B cell (primary cell): ENCODE measurements around the gene NPY4R.
"Not testable (repeated sequence)": the region's sequence is repeated elsewhere in the genome, so short reads cannot be mapped to it uniquely, and the experiment has no call there.

Source experiments
- CTCF ChIP-seq: fragments of 200-600 bp; IDR thresholded peaks from one replicate; pipeline ENCODE4 v1.8.0; 2022; ENCODE audit warnings: antibody characterized with exemption, mild to moderate bottlenecking
- EZH2 ChIP-seq: IDR thresholded peaks from 2 replicates; pipeline ENCODE4 v1.6.1; 2012; ENCODE audit warnings: borderline replicate concordance, low read depth, mild to moderate bottlenecking, moderate library complexity, low read length; ENCODE audit not compliant: insufficient read depth, poor library complexity, severe bottlenecking

DNA sequence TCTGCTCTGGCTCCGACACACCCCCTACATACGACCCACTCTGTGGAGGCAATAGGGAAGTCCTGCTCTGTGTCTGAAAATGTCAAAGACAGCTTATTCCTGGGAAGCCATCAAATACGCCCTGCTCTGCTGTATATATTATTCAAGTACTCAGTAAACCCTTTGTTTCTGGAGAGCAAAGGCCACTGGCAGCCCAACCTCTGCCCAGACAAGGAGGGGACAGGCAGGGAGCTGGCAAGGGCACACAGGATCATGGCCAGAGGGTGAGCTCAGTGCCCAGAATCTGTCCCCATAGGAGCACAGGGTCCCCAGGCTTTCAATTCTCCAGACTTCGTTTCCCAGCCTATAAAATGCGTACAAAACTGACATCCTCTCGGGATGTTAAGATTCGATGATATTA, 47.0 kb upstream of the NPY4R start:
- not testable (repeated sequence) for TF ChIP-seq CTCF, EZH2
